ENCODE results near the gene ZNF414.

ZNF414 gene

GRCh38 chr19:8490395-8490760 lies 23.6 kb downstream of the ZNF414 start:
- CTCF ChIA-PET: interaction anchor here (0.6 kb wide), 2 partner anchors 9 to 164 kb away, joined by 3 read pairs; no protein-coding TSS in a partner anchor
- POLR2A ChIA-PET (ENCODE audit: low non-redundant PET): no interaction called here
- no peak for TF ChIP-seq CTCF (conservative IDR thresholded peaks at IDR 0.05; ENCODE audit: low read depth)
- peak overlapping the region; percentile 89 for H3K27ac ChIP-seq
- no peak for DNase-seq (ENCODE audit: low spot score)

- TF ChIP-seq CTCF (conservative IDR thresholded peaks at IDR 0.05; ENCODE audit: low read depth): no peak
- POLR2A ChIA-PET (ENCODE audit: low non-redundant PET): no interaction called here
- DNase-seq (ENCODE audit: low spot score): peak; percentile 72
- H3K27ac ChIP-seq: peak overlapping the region; percentile 89
- CTCF ChIA-PET: interaction anchor here (0.6 kb wide), 2 partner anchors 56 to 75 kb away, joined by 3 to 4 read pairs; no protein-coding TSS in a partner anchor
These were observed 24.2 kb downstream of the ZNF414 start for GRCh38 chr19:8489561-8490394.

- DNase-seq (ENCODE audit: low spot score): no peak
- ChIA-PET POLR2A (ENCODE audit: low non-redundant PET) (interaction anchor here (0.6 kb wide), 1 partner anchor 42 kb away, joined by 3 read pairs; no protein-coding TSS in a partner anchor), CTCF (interaction anchor here (1.4 kb wide), 1 partner anchor 18 kb away, joined by 4 read pairs; no protein-coding TSS in a partner anchor)
- peak overlapping the region; percentile 89 for H3K27ac ChIP-seq
- TF ChIP-seq CTCF (conservative IDR thresholded peaks at IDR 0.05; ENCODE audit: low read depth): no peak
These were observed 25.6 kb downstream of the ZNF414 start for GRCh38 chr19:8488365-8488764.

GRCh38 chr19:8487137-8487851 lies 26.7 kb downstream of the ZNF414 start:
- peak overlapping the region; percentile 89 for H3K27ac ChIP-seq
- no peak for DNase-seq (ENCODE audit: low spot score)
- no peak for TF ChIP-seq CTCF (conservative IDR thresholded peaks at IDR 0.05; ENCODE audit: low read depth)
- POLR2A ChIA-PET (ENCODE audit: low non-redundant PET): interaction anchor here (1.0 kb wide), 1 partner anchor 26 kb away, joined by 3 read pairs; the partner anchor contains the start of gene ZNF414
- CTCF ChIA-PET: interaction anchor here (0.6 to 1.4 kb wide), 3 partner anchors 19 to 378 kb away, joined by 4 to 7 read pairs (median 4); no protein-coding TSS in a partner anchor

- POLR2A ChIA-PET (ENCODE audit: low non-redundant PET): interaction anchor here (1.0 kb wide), 1 partner anchor 27 kb away, joined by 3 read pairs; the partner anchor contains the start of gene ZNF414
- TF ChIP-seq CTCF (conservative IDR thresholded peaks at IDR 0.05; ENCODE audit: low read depth): no peak
These were observed 27.3 kb downstream of the ZNF414 start for GRCh38 chr19:8486661-8487136.

More at GRCh38 chr19:8486661-8487136, 27.3 kb downstream of the ZNF414 start:
- H3K27ac ChIP-seq: peak overlapping the region; percentile 89
- CTCF ChIA-PET: interaction anchor here (0.6 kb wide), 1 partner anchor 378 kb away, joined by 4 read pairs; no protein-coding TSS in a partner anchor
- no peak for DNase-seq (ENCODE audit: low spot score)

All from RWPE1 (cell line).